ENCODE results near the gene MBNL3.

MBNL3 gene, protein sequence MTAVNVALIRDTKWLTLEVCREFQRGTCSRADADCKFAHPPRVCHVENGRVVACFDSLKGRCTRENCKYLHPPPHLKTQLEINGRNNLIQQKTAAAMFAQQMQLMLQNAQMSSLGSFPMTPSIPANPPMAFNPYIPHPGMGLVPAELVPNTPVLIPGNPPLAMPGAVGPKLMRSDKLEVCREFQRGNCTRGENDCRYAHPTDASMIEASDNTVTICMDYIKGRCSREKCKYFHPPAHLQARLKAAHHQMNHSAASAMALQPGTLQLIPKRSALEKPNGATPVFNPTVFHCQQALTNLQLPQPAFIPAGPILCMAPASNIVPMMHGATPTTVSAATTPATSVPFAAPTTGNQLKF

GRCh38 chrX:132488819-132489577 lies at the start of gene MBNL3:
Gene MBNL3, minus strand, starts transcription at chrX:132489038. Its CDS starts 49,427 bp downstream, at chrX:132439611.
- no peak for FAIRE-seq
- no peak for TF ChIP-seq POLR2A (IDR thresholded peaks at IDR 0.05; ENCODE audit: low read depth, low read length)
- peak; percentile 16 for DNase-seq (ENCODE audit: insufficient read length, low spot score)

DNA sequence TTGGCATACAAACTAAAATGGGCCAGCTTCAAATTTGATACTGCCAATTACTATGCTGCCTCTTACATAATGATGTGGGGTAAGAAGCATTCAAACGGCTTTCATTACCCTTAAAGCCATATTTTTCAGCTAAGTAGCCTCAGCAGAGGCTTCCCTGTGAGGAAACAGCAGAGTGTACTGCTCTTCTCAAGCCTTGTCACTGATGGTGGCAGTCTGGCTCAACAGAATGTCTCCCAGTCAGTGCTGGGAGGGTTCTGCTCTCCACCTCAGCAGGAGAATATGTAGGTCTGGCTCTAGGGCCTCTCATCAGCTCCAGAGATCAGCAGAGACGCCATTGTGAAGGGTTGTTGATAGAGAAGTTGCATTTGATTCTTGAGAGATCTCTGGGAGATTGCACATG lies 44.6 kb upstream of the MBNL3 start:
- TF ChIP-seq POLR2A (IDR thresholded peaks at IDR 0.05; ENCODE audit: low read depth, low read length) = no peak
- FAIRE-seq (no peak), DNase-seq (ENCODE audit: insufficient read length, low spot score) (no peak)

- FAIRE-seq (no peak), DNase-seq (ENCODE audit: insufficient read length, low spot score) (no peak)
- no peak for TF ChIP-seq POLR2A (IDR thresholded peaks at IDR 0.05; ENCODE audit: low read depth, low read length)
Observed at GRCh38 chrX:132532913-132533312, 44.1 kb upstream of the MBNL3 start.

DNA sequence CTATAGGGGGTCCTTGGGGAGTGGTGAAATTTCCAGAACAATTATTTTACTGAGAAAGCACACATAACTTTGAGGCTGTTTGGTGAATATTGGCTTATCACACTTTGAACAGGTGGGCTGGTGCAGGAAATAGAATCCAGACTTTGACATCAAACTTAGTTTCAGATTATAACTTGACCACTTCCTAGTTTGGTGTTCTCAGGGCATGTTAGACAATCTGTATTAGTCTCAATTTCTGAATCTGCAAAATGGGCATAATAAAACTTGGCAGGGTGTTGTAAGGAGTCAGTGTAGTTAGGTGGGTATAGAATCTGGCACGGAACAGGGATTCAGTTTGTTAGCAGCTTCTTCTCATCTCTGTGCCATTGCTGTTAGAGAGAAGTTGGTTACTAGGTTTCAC lies 43.3 kb upstream of the MBNL3 start:
- DNase-seq (ENCODE audit: insufficient read length, low spot score) (no peak), FAIRE-seq (no peak)
- no peak for TF ChIP-seq POLR2A (IDR thresholded peaks at IDR 0.05; ENCODE audit: low read depth, low read length)

- FAIRE-seq (no peak), DNase-seq (ENCODE audit: insufficient read length, low spot score) (no peak)
- TF ChIP-seq POLR2A (IDR thresholded peaks at IDR 0.05; ENCODE audit: low read depth, low read length) = no peak
Observed at GRCh38 chrX:132520792-132521191, 32.0 kb upstream of the MBNL3 start.

- no peak for FAIRE-seq
- no peak for DNase-seq (ENCODE audit: insufficient read length, low spot score)
- no peak for TF ChIP-seq POLR2A (IDR thresholded peaks at IDR 0.05; ENCODE audit: low read depth, low read length)
Observed at GRCh38 chrX:132520213-132520612, 31.4 kb upstream of the MBNL3 start.

DNA sequence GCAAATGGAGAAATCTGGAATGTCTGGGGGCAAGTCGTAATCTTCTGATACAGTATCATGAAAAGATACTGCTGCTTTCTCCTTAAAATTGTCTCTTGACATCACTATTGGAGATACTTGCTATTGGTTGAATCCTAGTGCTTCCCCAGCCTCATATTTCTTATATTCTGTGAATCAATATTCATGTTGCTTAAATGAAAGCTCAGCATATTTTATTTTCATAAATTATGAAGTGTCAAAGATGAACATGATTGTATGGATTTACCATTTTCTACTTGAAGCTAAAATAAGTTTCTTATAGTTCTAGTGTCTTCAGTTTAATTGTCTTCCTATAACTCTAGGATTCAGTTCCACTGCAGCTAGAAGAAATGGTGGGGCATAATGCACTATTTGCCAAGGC lies 29.6 kb upstream of the MBNL3 start:
- DNase-seq (ENCODE audit: insufficient read length, low spot score) = no peak
- no peak for FAIRE-seq

DNA sequence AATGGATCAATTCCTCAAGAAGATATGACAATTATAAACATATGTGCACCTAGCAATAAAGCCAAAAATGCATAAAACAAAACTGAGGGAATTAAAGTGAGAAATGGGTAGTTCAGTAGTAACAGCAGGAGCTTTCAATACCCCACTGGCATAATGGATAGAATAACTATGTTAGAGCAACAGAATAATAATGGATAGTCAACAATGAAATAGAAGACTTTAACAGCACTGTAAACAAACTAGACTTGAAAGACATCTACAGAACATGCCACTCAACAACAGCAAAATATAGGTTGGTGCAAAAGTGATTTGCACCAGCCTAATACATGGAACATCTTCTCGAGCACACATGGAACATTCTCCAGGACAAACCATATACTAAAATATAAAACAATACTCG lies 20.0 kb upstream of the MBNL3 start:
- no peak for TF ChIP-seq POLR2A (IDR thresholded peaks at IDR 0.05; ENCODE audit: low read depth, low read length)
- FAIRE-seq = no peak

More for the DNA sequence above, 29.6 kb upstream of the MBNL3 start:
- no peak for TF ChIP-seq POLR2A (IDR thresholded peaks at IDR 0.05; ENCODE audit: low read depth, low read length)

DNA sequence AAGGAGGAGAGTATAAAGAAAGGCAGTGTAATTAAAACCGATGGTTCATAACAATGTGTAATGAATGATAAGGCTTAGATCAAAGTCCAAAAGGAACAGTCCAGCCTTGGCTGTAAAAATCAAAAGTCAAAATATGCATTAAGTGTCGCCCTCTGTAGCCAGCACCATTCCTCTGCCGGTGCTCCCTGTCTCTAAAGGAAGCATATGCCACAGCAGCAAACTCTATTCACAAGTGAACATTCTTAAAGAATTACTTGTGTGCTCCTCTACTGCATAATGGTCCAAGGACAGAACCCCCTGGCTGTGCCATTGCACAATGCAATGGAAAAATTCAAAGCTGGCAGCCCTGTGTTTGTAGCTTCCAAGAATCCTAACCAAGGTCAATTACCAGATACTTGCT lies 16.3 kb upstream of the MBNL3 start:
- FAIRE-seq (no peak), DNase-seq (ENCODE audit: insufficient read length, low spot score) (no peak)
- TF ChIP-seq POLR2A (IDR thresholded peaks at IDR 0.05; ENCODE audit: low read depth, low read length) = no peak

More for the DNA sequence above, 20.0 kb upstream of the MBNL3 start:
- DNase-seq (ENCODE audit: insufficient read length, low spot score) = no peak

DNA sequence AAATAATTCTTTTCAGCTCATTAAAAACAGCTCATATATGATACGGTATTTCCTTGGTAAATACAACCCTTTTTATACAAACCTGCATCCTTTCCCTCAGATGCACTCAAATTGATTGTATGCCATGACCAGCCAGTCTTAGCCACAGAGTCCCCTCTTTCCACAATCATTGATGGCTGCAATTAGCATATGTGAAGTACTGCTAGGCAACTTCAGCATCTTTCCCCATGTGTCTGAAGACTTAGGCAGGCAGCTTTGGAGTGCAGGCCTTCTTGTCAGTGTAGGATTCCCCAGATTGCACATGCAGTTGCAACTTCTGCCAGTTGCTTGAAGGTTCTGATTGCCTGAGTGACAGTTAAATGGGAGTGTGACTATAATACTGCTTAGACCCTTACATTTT lies 15.6 kb upstream of the MBNL3 start:
- no peak for TF ChIP-seq POLR2A (IDR thresholded peaks at IDR 0.05; ENCODE audit: low read depth, low read length)
- FAIRE-seq (no peak), DNase-seq (ENCODE audit: insufficient read length, low spot score) (no peak)

DNA sequence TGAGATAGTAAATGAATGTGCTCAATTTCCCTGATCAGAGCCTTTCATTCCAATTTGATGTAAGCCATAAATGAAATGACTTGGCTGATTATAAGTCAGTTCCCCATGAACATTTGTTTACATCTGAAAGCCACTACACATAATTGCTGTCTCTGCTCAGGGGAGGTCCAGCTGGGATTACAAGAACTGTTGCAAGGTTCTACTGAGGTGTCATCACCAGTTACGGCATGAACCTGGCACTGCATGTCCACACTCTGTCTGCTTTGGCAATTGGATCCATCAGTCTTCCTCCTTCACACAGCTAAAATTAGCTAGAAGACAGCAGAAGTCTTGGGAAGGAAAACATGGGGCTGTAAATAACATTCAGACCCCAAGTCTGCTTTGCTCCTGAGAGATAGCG lies 12.8 kb upstream of the MBNL3 start:
- FAIRE-seq = no peak
- TF ChIP-seq POLR2A (IDR thresholded peaks at IDR 0.05; ENCODE audit: low read depth, low read length) = no peak
- DNase-seq (ENCODE audit: insufficient read length, low spot score) = no peak

DNA sequence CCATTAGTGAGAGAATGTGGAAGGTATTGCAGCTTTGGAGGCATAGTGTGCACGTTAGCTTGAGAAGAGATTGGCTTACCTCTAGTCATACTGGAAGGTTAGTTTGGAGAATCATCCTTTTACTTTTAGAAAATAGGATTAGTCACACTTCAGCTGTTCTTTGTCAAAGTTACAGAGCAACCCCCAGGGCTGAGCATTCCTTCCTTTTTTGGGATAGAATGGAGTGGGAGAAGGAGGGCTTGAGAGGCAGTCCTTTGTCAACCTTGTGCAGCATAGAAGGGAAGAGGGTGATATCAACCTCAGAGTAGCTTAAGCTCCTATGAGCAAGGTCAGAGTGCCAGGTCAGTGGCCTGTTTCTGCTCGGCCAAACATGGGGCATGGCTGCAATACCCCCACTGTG lies 8.6 kb upstream of the MBNL3 start:
- no peak for DNase-seq (ENCODE audit: insufficient read length, low spot score)

GRCh38 chrX:132493095-132493494 lies 4.3 kb upstream of the MBNL3 start:
- no peak for TF ChIP-seq POLR2A (IDR thresholded peaks at IDR 0.05; ENCODE audit: low read depth, low read length)
- FAIRE-seq = no peak
- DNase-seq (ENCODE audit: insufficient read length, low spot score) = no peak

More for the DNA sequence above, 8.6 kb upstream of the MBNL3 start:
- no peak for FAIRE-seq
- no peak for TF ChIP-seq POLR2A (IDR thresholded peaks at IDR 0.05; ENCODE audit: low read depth, low read length)

DNA sequence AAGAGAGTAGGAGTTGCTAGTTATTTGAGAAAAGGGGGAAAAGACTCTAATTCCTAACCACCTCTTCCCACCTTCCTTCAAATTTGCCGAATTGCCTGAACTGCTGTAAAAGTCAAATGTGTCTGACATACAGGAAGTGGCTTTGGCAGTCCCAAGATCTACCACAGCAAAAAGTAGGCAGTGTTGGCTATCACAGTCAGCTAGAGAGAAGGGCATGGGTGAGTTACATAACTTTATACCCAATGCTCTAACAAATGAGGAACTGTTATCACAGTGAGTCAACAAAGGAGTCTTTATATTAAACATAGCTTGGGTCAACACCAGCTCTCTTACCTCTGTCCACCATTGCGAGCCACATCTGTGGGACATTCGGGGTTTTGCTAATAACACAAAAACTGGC lies 2.4 kb upstream of the MBNL3 start:
- no peak for DNase-seq (ENCODE audit: insufficient read length, low spot score)
- TF ChIP-seq POLR2A (IDR thresholded peaks at IDR 0.05; ENCODE audit: low read depth, low read length) = no peak
- no peak for FAIRE-seq
